ENCODE data around the gene EMILIN2. TPM values are rescaled to one million over a fixed set of nuclear protein-coding genes. Genes with fewer than 3 reads are reported as not detected.

Gene EMILIN2
- total and polyA plus RNA-seq, 2 of the 13 experiments (the other 11 are each of a cell fraction or from before 2014, with no cell fraction given), result 7.6 to 8.2 TPM

DNA sequence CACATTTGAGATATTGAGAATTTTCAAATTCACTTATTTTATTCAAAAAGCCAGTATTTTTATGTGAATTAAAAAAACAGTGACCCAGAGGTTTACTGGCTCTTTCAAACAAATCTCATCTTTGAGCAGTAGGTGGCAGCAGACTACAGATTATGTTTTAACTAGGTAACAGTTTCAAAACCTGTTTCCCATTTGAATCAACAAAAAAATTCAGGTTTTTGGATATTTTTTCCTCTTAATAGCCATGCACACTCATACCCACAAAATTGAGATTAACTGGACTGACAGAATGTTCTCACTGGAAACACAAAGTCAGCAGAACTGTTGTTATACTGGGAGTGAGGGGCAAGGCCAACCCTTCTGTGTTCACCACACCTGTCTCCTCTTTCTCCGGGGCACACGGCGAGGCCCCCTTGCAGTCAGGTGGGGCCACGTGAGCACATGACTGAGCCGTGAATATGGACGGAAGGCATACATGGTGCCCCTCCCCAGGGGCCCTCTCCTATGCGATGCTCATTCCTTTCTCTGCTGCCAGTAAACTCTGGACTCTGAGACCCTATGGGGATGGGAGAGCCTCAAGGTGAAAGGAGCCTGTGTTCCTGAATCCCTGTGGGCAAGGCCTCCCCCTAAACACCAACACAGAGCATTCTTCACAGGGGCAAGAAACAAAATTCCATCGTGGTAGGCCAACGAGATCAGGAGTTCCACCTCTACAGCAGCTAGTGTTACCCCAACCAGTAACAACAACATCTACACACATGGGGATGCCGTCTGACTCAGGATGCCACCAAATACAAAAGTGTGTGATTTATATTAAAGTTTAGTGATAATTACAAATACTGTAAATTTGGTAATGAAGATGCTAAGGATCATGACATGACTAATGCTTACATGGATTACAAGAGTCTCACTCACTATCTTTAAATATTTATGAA, 85.7 kb downstream of the EMILIN2 start:
- no peaks in the 10 kb centered on the region for H3K79me2 ChIP-seq (ENCODE audit: insufficient read depth, low read length)
- H3K27me3 ChIP-seq (ENCODE audit: control insufficient read depth in 1 of 2, insufficient read depth in 2 of 2, low read length in 2 of 2), result no peaks in the 10 kb centered on the region
- FAIRE-seq (peak; percentile 65), ATAC-seq (peak; percentile 77), DNase-seq (ENCODE audit: low spot score) (peak; percentile 62)
- H3K27ac ChIP-seq (ENCODE audit: extremely low read length, insufficient read depth, low read length), result peak overlapping the region; percentile 24
- H3K4me3 ChIP-seq (replicated peaks in 1 of 3; ENCODE audit: insufficient read depth in 1 of 3, low read depth in 2 of 3, low read length in 3 of 3), result no peak overlapping the region
- POLR2A ChIA-PET, result interaction anchor here (1.5 to 3.0 kb wide), 2 partner anchors 53 to 314 kb away, joined by 5 to 16 read pairs; partner anchors contain the start of gene MYL12A
- H3K4me2 ChIP-seq (ENCODE audit: low read depth, low read length), result peak overlapping the region; percentile 2; the same call in 1 of the 2 replicates
- intact Hi-C loops (cut with micrococcal nuclease; ENCODE audit: unreplicated experiment), result loop anchor here (1.0 to 10.0 kb wide), 5 partner anchors 53 to 314 kb away; partner anchors contain the start of gene MYL12A
- no peak overlapping the region for H2AFZ ChIP-seq (ENCODE audit: low read length)
- CTCF ChIA-PET (ENCODE audit: low intra/inter-chr PET ratio, low total read pairs), result interaction anchor here (1.2 to 2.7 kb wide), 6 partner anchors 15 to 313 kb away, joined by 4 to 15 read pairs (median 7); no protein-coding TSS in a partner anchor
- H3K9me3 ChIP-seq (ENCODE audit: low read length), result no peaks in the 10 kb centered on the region
- H3K9ac ChIP-seq (ENCODE audit: insufficient read depth, low read depth, low read length), result no peak overlapping the region
- no TSS peak for BruUV-seq (replicated peaks)
- WGBS (ENCODE audit: low lambda C conversion rate), result 28% methylated on average over 10 of the region's 10 CpGs
- peaks cover 36 to 94% of the 10 kb centered on the region in 2 experiments for H3K36me3 ChIP-seq (replicated peaks in 1 of 2; ENCODE audit: control insufficient read depth in 1 of 2, insufficient read depth in 2 of 2, low read length in 2 of 2)
- no peaks in the 10 kb centered on the region for H4K20me1 ChIP-seq (ENCODE audit: insufficient read depth, low read length)
- in situ Hi-C loops (cut with HindIII; ENCODE audit: extremely low pct_ligation_motif_present, low pct_unique_long_range_greater_than_20kb), result loop anchor here (5.0 to 10.0 kb wide), 3 partner anchors 132 to 315 kb away; partner anchors contain the start of gene MYL12A
- peaks cover 17% of the 10 kb centered on the region for H3K4me1 ChIP-seq (ENCODE audit: insufficient read depth, low read length)
- TF ChIP-seq ZNF644 (CRISPR knock-in tag; IDR thresholded peaks at IDR 0.05; ENCODE audit: low read depth), result no peak
- no peak for TF ChIP-seq IRF2 (CRISPR knock-in tag; IDR thresholded peaks at IDR 0.05)
- TF ChIP-seq MIER3 (CRISPR knock-in tag; IDR thresholded peaks at IDR 0.05; ENCODE audit: borderline replicate concordance), result no peak
- TF ChIP-seq, protein P1, sequence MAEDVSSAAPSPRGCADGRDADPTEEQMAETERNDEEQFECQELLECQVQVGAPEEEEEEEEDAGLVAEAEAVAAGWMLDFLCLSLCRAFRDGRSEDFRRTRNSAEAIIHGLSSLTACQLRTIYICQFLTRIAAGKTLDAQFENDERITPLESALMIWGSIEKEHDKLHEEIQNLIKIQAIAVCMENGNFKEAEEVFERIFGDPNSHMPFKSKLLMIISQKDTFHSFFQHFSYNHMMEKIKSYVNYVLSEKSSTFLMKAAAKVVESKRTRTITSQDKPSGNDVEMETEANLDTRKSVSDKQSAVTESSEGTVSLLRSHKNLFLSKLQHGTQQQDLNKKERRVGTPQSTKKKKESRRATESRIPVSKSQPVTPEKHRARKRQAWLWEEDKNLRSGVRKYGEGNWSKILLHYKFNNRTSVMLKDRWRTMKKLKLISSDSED (CRISPR knock-in tag; IDR thresholded peaks at IDR 0.05), result no peak
- TF ChIP-seq ZNF773 (CRISPR knock-in tag; IDR thresholded peaks at IDR 0.05; ENCODE audit: borderline replicate concordance), result no peak
- no peak for TF ChIP-seq MNT (IDR thresholded peaks at IDR 0.05)
- TF ChIP-seq YEATS2 (CRISPR knock-in tag; IDR thresholded peaks at IDR 0.05; ENCODE audit: borderline replicate concordance), result no peak
- TF ChIP-seq ZEB1 (IDR thresholded peaks at IDR 0.05; ENCODE audit: insufficient replicate concordance, low read depth), result no peak
- TF ChIP-seq ZBTB44 (CRISPR knock-in tag; IDR thresholded peaks at IDR 0.05), result no peak
- TF ChIP-seq ZFP91 (CRISPR knock-in tag; IDR thresholded peaks at IDR 0.05; ENCODE audit: borderline replicate concordance), result peak; percentile 48; the same call in 1 of the 2 replicates
- no peak for TF ChIP-seq PBX3 (CRISPR knock-in tag; IDR thresholded peaks at IDR 0.05; ENCODE audit: borderline replicate concordance)
- peak in 1 of 2 experiments; percentile 49; a peak in 2 of 4 replicates for TF ChIP-seq MAFK (conservative IDR thresholded peaks at IDR 0.05 in 1 of 2, IDR thresholded peaks at IDR 0.05 in 1 of 2; ENCODE audit: low read length in 2 of 2)
- TF ChIP-seq NFYB (CRISPR knock-in tag; IDR thresholded peaks at IDR 0.05), result no peak
- no peak for TF ChIP-seq ZFYVE20 (CRISPR knock-in tag; IDR thresholded peaks at IDR 0.05; ENCODE audit: borderline replicate concordance, low read depth)

Measured in HepG2 (cell line).